Central memory CD4-positive, alpha-beta T cell (primary cell): ENCODE data around the gene COX5A.
"Not testable (repeated sequence)": the region's sequence is repeated elsewhere in the genome, so short reads cannot be mapped to it uniquely, and the experiment has no call there.

Experiments
- DNase-seq: peaks from one replicate; pipeline ENCODE4 v3.0.0; 2022

The COX5A gene

GRCh38 chr15:74955017-74955416 is 17.1 kb upstream of the COX5A start:
- no peak for DNase-seq

GRCh38 chr15:74954515-74954914 is 16.6 kb upstream of the COX5A start:
- no peak for DNase-seq

GRCh38 chr15:74951006-74951405 is 13.1 kb upstream of the COX5A start:
- DNase-seq, result no peak

GRCh38 chr15:74950078-74950908 is 12.4 kb upstream of the COX5A start:
- DNase-seq, result peak; percentile 70

- no peak for DNase-seq
These were observed 642 bp downstream of the COX5A start for GRCh38 chr15:74937272-74937589.

GRCh38 chr15:74935193-74935592 is 2.7 kb downstream of the COX5A start:
- not testable (repeated sequence) for DNase-seq

- no peak for DNase-seq
These were observed 4.3 kb downstream of the COX5A start for GRCh38 chr15:74933573-74933972.

GRCh38 chr15:74928771-74929198 is 9.1 kb downstream of the COX5A start:
- DNase-seq, result no peak

GRCh38 chr15:74924525-74924924 is 13.3 kb downstream of the COX5A start:
- no peak for DNase-seq

- DNase-seq, result no peak
These were observed 17.4 kb downstream of the COX5A start for GRCh38 chr15:74920456-74920855.

GRCh38 chr15:74917676-74918075 is 20.2 kb downstream of the COX5A start:
- no peak for DNase-seq

- not testable (repeated sequence) for DNase-seq
These were observed 24.1 kb downstream of the COX5A start for GRCh38 chr15:74913799-74914198.

GRCh38 chr15:74913041-74913440 is 24.8 kb downstream of the COX5A start:
- DNase-seq, result no peak

GRCh38 chr15:74908635-74909034 is 29.2 kb downstream of the COX5A start:
- DNase-seq, result no peak

GRCh38 chr15:74907163-74907870 is 30.6 kb downstream of the COX5A start:
- DNase-seq, result peak; percentile 6

- DNase-seq, result peak; percentile 69
These were observed 31.3 kb downstream of the COX5A start, which contains the start of gene FAM219B for GRCh38 chr15:74906450-74907162. TSS of gene FAM219B (minus strand) at chr15:74906851. CDS start at chr15:74906800, 51 bp downstream.

- DNase-seq, result no peak
These were observed 31.8 kb downstream of the COX5A start for GRCh38 chr15:74906067-74906449.

- DNase-seq, result no peak
These were observed 33.6 kb downstream of the COX5A start for GRCh38 chr15:74904190-74904805.

GRCh38 chr15:74903676-74904075 is 34.2 kb downstream of the COX5A start:
- DNase-seq, result no peak

GRCh38 chr15:74902295-74903075 is 35.4 kb downstream of the COX5A start:
- DNase-seq, result no peak

GRCh38 chr15:74901612-74902063 is 36.2 kb downstream of the COX5A start:
- DNase-seq, result peak; percentile 61

- no peak for DNase-seq
These were observed 40.6 kb downstream of the COX5A start for GRCh38 chr15:74897300-74897701.
